Hepatocyte (in vitro differentiated cells): ENCODE data around the gene TET1. TPM values are rescaled to one million over a fixed set of nuclear protein-coding genes. Genes with fewer than 3 reads are reported as not detected.

Experiments used
- DNase-seq: peaks from one replicate; pipeline ENCODE4 v3.0.0-alpha.2; 2016; ENCODE audit warnings: low spot score
- H2AFZ ChIP-seq: fragments of 200-600 bp; sonication (generic); 2 replicates; pipeline ENCODE4 v1.6.0; 2016; ENCODE audit warnings: antibody characterized with exemption, mild to moderate bottlenecking
- H3K27ac ChIP-seq: fragments of 200-600 bp; sonication (generic); 2 replicates; pipeline ENCODE4 v1.5.1; 2016; ENCODE audit warnings: mild to moderate bottlenecking
- H3K27me3 ChIP-seq: fragments of 200-600 bp; sonication (generic); 2 replicates; pipeline ENCODE4 v1.6.1; 2016
- H3K36me3 ChIP-seq: fragments of 200-600 bp; sonication (generic); replicated peaks from 2 replicates; pipeline ENCODE4 v1.5.1; 2016; ENCODE audit warnings: low read depth; ENCODE audit not compliant: insufficient read depth
- H3K4me1 ChIP-seq: fragments of 200-600 bp; sonication (generic); 2 replicates; pipeline ENCODE4 v1.5.1; 2016; ENCODE audit warnings: mild to moderate bottlenecking, moderate library complexity; ENCODE audit not compliant: insufficient read depth
- H3K4me2 ChIP-seq: fragments of 200-600 bp; sonication (generic); 2 replicates; pipeline ENCODE4 v1.6.0; 2016
- H3K4me3 ChIP-seq: fragments of 200-600 bp; sonication (generic); 2 replicates; pipeline ENCODE4 v1.5.1; 2016; ENCODE audit warnings: mild to moderate bottlenecking
- H3K79me2 ChIP-seq: fragments of 200-600 bp; sonication (generic); 2 replicates; pipeline ENCODE4 v1.6.0; 2017; ENCODE audit warnings: mild to moderate bottlenecking
- H3K9me2 ChIP-seq: fragments of 200-600 bp; sonication (generic); replicated peaks from 2 replicates; pipeline ENCODE4 v1.6.0; 2017; ENCODE audit warnings: mild to moderate bottlenecking; ENCODE audit not compliant: insufficient read depth
- H3K9me3 ChIP-seq: fragments of 200-600 bp; sonication (generic); 2 replicates; pipeline ENCODE4 v1.5.1; 2016; ENCODE audit warnings: low read depth, mild to moderate bottlenecking
- H4K20me1 ChIP-seq: fragments of 200-600 bp; sonication (generic); 2 replicates; pipeline ENCODE4 v1.6.0; 2016; ENCODE audit warnings: mild to moderate bottlenecking; ENCODE audit not compliant: insufficient read depth, poor library complexity, severe bottlenecking
- CTCF ChIP-seq: fragments of 200-600 bp; sonication (generic); IDR thresholded peaks from 2 replicates; pipeline ENCODE4 v1.5.1; 2016; ENCODE audit warnings: antibody characterized with exemption, mild to moderate bottlenecking; ENCODE audit not compliant: poor library complexity
- EZH2 ChIP-seq: fragments of 200-600 bp; sonication (generic); IDR thresholded peaks from 2 replicates; pipeline ENCODE4 v1.6.1; 2016; ENCODE audit warnings: antibody characterized with exemption, mild to moderate bottlenecking, borderline replicate concordance
- EZH2phosphoT487 ChIP-seq: fragments of 200-600 bp; sonication (generic); IDR thresholded peaks from one replicate; pipeline ENCODE4 v1.6.1; 2018; ENCODE audit warnings: antibody characterized with exemption, mild to moderate bottlenecking, low read depth, moderate library complexity; ENCODE audit not compliant: unreplicated experiment, severe bottlenecking
- WGBS: methylation state at CpG from one replicate; pipeline ENCODE4 v1.1.6; 2016; ENCODE audit warnings: low lambda C conversion rate; ENCODE audit errors: missing lambda C conversion rate; 5-methylcytosine and 5-hydroxymethylcytosine counted together
- polyA plus RNA-seq: library from polyadenylated mRNA; unstranded; fragments of >200 nt; fragmentation: Nextera tagmentation; extraction: Ambion mirVana; gene quantifications from 2 replicates; pipeline ENCODE4 v1.2.1, GENCODE V29; 2016
- total RNA-seq: library from RNA; depleted of rRNA; stranded (reverse); fragments of >200 nt; gene quantifications from 2 replicates; pipeline ENCODE4 v1.2.3, GENCODE V29; 2014

TET1 gene
- total and polyA plus RNA-seq, 2 experiments from 2014 or later, result 2.4 to 13.6 TPM

- Histone ChIP-seq H3K27ac (no peak overlapping the region), H3K9me3 (no peaks in the 10 kb centered on the region), H4K20me1 (no peaks in the 10 kb centered on the region), H3K27me3 (no peaks in the 10 kb centered on the region), H3K4me1 (no peaks in the 10 kb centered on the region), H3K4me2 (no peak overlapping the region), H3K36me3 (no peaks in the 10 kb centered on the region), H3K4me3 (no peak overlapping the region), H3K9me2 (no peaks in the 10 kb centered on the region), H2AFZ (no peak overlapping the region), H3K79me2 (no peaks in the 10 kb centered on the region)
- 93% methylated on average over 2 of the region's 2 CpGs for WGBS
- TF ChIP-seq CTCF (no peak), EZH2 (no peak), EZH2phosphoT487 (no peak)
- no peak for DNase-seq
These were observed 105.7 kb downstream of the TET1 start for GRCh38 chr10:68665841-68666240.

GRCh38 chr10:68666280-68666760 is 106.2 kb downstream of the TET1 start:
- Histone ChIP-seq H3K27me3 (no peaks in the 10 kb centered on the region), H2AFZ (no peak overlapping the region), H3K4me1 (no peaks in the 10 kb centered on the region), H3K4me2 (no peak overlapping the region), H3K79me2 (no peaks in the 10 kb centered on the region), H3K36me3 (no peaks in the 10 kb centered on the region), H3K27ac (no peak overlapping the region), H3K9me3 (no peaks in the 10 kb centered on the region), H3K4me3 (no peak overlapping the region), H4K20me1 (no peaks in the 10 kb centered on the region), H3K9me2 (no peaks in the 10 kb centered on the region)
- 73% methylated on average over 5 of the region's 5 CpGs for WGBS
- DNase-seq, result no peak
- no peak for TF ChIP-seq CTCF

- Histone ChIP-seq H3K27ac (no peak overlapping the region), H3K9me2 (no peaks in the 10 kb centered on the region), H3K36me3 (no peaks in the 10 kb centered on the region), H3K4me3 (no peak overlapping the region), H4K20me1 (no peaks in the 10 kb centered on the region), H3K9me3 (no peaks in the 10 kb centered on the region), H3K4me2 (no peak overlapping the region), H3K27me3 (no peaks in the 10 kb centered on the region), H3K79me2 (no peaks in the 10 kb centered on the region), H3K4me1 (no peaks in the 10 kb centered on the region), H2AFZ (no peak overlapping the region)
- no peak for DNase-seq
- no peak for TF ChIP-seq CTCF
- no peak for TF ChIP-seq EZH2phosphoT487
- no peak for TF ChIP-seq EZH2
- 95% methylated on average over 5 of the region's 5 CpGs for WGBS
These were observed 108.1 kb downstream of the TET1 start for GRCh38 chr10:68668231-68668630.

GRCh38 chr10:68668972-68669371 is 108.8 kb downstream of the TET1 start:
- 93% methylated on average over 4 of the region's 4 CpGs for WGBS
- H3K9me2 ChIP-seq, result no peaks in the 10 kb centered on the region
- H3K27me3 ChIP-seq, result no peaks in the 10 kb centered on the region
- H4K20me1 ChIP-seq, result no peaks in the 10 kb centered on the region
- no peaks in the 10 kb centered on the region for H3K9me3 ChIP-seq
- no peak for DNase-seq
- H3K79me2 ChIP-seq, result no peaks in the 10 kb centered on the region
- no peaks in the 10 kb centered on the region for H3K4me1 ChIP-seq
- H3K27ac ChIP-seq, result no peak overlapping the region
- no peak overlapping the region for H3K4me3 ChIP-seq
- H2AFZ ChIP-seq, result no peak overlapping the region
- TF ChIP-seq EZH2, result no peak
- TF ChIP-seq EZH2phosphoT487, result no peak
- TF ChIP-seq CTCF, result no peak
- H3K4me2 ChIP-seq, result no peak overlapping the region
- no peaks in the 10 kb centered on the region for H3K36me3 ChIP-seq
